Hepatic stellate cell (primary cell): ENCODE measurements around the gene CXorf49.
"Not testable (repeated sequence)": the region's sequence is repeated elsewhere in the genome, so short reads cannot be mapped to it uniquely, and the experiment has no call there.

Experiments used
- DNase-seq: peaks from one replicate; pipeline ENCODE4 v3.0.0; 2011; ENCODE audit warnings: low spot score

CXorf49 gene

GRCh38 chrX:71718185-71718584 is at the start of gene CXorf49:
CXorf49 (minus strand) TSS chrX:71718285; CDS start chrX:71718151, 134 bp downstream.
- not testable (repeated sequence) for DNase-seq

GRCh38 chrX:71767134-71767533 is 49.0 kb upstream of the CXorf49 start:
- DNase-seq, result not testable (repeated sequence)

- DNase-seq, result not testable (repeated sequence)
Observed at GRCh38 chrX:71765613-71766012, 47.5 kb upstream of the CXorf49 start.

- not testable (repeated sequence) for DNase-seq
Observed at GRCh38 chrX:71764832-71765231, 46.7 kb upstream of the CXorf49 start.

- DNase-seq, result not testable (repeated sequence)
Observed at GRCh38 chrX:71763049-71763448, 45.0 kb upstream of the CXorf49 start, which contains the start of gene CXorf49B. CXorf49B (plus strand) TSS chrX:71763349; CDS start chrX:71763424, 75 bp downstream.

GRCh38 chrX:71760688-71761281 is 42.7 kb upstream of the CXorf49 start:
- DNase-seq, result not testable (repeated sequence)

GRCh38 chrX:71720289-71720886 is 2.3 kb upstream of the CXorf49 start:
- DNase-seq, result not testable (repeated sequence)

GRCh38 chrX:71719195-71719594 is 1.1 kb upstream of the CXorf49 start:
- DNase-seq, result not testable (repeated sequence)

- not testable (repeated sequence) for DNase-seq
Observed at GRCh38 chrX:71716323-71716722, 1.8 kb downstream of the CXorf49 start.

- not testable (repeated sequence) for DNase-seq
Observed at GRCh38 chrX:71715551-71715950, 2.5 kb downstream of the CXorf49 start.

- not testable (repeated sequence) for DNase-seq
Observed at GRCh38 chrX:71714064-71714463, 4.0 kb downstream of the CXorf49 start.

- not testable (repeated sequence) for DNase-seq
Observed at GRCh38 chrX:71702853-71703252, 15.2 kb downstream of the CXorf49 start.

- DNase-seq, result not testable (repeated sequence)
Observed at GRCh38 chrX:71699023-71699344, 19.1 kb downstream of the CXorf49 start.

- DNase-seq, result not testable (repeated sequence)
Observed at GRCh38 chrX:71698299-71699022, 19.6 kb downstream of the CXorf49 start.

GRCh38 chrX:71697466-71698298 is 20.4 kb downstream of the CXorf49 start:
- DNase-seq, result not testable (repeated sequence)

- DNase-seq, result not testable (repeated sequence)
Observed at GRCh38 chrX:71696641-71697465, 21.2 kb downstream of the CXorf49 start.

GRCh38 chrX:71679575-71680207 is 38.4 kb downstream of the CXorf49 start:
- DNase-seq, result no peak

GRCh38 chrX:71677195-71677594 is 40.9 kb downstream of the CXorf49 start:
- not testable (repeated sequence) for DNase-seq

GRCh38 chrX:71676068-71676795 is 41.9 kb downstream of the CXorf49 start:
- not testable (repeated sequence) for DNase-seq

GRCh38 chrX:71675636-71676035 is 42.4 kb downstream of the CXorf49 start:
- not testable (repeated sequence) for DNase-seq
